GM19025 (cell line): ENCODE results near the gene GRIA1.

Experiments used
- ATAC-seq: cut with Tn5 transposase; IDR thresholded peaks from one replicate; pipeline ENCODE4 v1.9.1; 2021; ENCODE audit warnings: mild to moderate bottlenecking, low read depth, moderate library complexity; ENCODE audit not compliant: unreplicated experiment

GRIA1 gene

DNA sequence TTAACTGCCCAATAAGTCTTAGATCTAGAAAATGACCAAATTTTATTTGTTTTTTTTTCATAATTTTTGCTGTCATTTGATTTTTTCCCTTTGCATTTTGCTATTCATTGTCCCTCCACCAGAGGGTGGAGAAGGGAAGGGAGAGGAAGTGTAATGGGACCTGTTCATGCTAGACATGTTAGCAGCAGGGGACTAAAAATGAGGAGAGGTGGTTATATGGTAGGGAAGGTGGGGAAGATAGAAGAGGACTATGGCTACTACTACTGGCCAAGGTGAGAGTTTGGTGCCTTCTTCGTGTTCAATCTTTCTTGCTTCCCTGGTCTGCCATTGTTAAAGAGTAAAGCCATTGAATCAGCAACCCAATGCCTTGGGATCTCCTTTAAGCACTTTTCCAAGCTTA lies 6.4 kb downstream of the GRIA1 start:
- no peak for ATAC-seq

GRCh38 chr5:153498516-153498915 lies 8.0 kb downstream of the GRIA1 start:
- no peak for ATAC-seq

GRCh38 chr5:153500178-153500577 lies 9.7 kb downstream of the GRIA1 start:
- ATAC-seq = no peak

DNA sequence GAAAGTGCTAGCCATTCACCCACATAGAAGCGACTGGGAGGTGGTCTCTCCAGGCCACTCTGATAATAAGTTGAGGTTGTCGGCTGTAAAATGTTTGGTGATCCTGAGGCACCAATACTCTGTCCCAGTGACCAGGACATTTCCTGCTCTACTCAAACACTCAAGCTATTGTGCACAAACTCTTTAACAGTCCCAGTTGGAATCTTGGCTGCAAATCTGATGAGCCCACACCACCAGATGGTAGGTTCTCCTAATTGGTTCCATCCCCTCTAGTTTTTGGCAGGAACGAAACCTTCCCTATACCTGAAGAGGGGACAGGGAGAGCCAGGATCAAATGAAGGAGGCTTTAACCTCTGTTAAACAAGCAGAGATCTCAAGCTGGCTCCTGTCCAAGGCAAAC lies 14.3 kb downstream of the GRIA1 start:
- no peak for ATAC-seq

GRCh38 chr5:153508700-153509099 lies 18.2 kb downstream of the GRIA1 start:
- ATAC-seq = no peak

GRCh38 chr5:153511622-153512021 lies 21.2 kb downstream of the GRIA1 start:
- no peak for ATAC-seq

- ATAC-seq = no peak
Measured at GRCh38 chr5:153513156-153513555, 22.7 kb downstream of the GRIA1 start.

- no peak for ATAC-seq
Measured at GRCh38 chr5:153515301-153515700, 24.8 kb downstream of the GRIA1 start.

- ATAC-seq = no peak
Measured at GRCh38 chr5:153516504-153517240, 26.2 kb downstream of the GRIA1 start.

DNA sequence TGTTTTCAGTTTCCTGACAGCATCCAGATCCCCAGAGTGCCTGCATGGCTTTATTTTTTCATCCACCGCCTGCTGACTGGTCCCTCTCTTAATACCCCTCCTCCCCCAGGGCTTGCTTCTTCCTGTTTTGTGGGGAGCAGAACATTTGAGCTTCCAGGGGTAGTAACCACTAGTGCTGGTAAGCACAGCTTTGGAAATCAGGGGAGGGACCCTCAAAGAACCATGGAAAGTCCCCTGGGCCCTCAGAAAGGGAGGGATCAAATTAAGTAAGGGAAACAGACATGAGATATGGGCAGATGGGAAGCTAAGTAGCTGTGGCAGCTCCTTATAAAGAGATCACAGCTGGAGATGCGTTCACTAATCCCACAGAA lies 26.8 kb downstream of the GRIA1 start:
- ATAC-seq = no peak

GRCh38 chr5:153520137-153520536 lies 29.7 kb downstream of the GRIA1 start:
- ATAC-seq = no peak

DNA sequence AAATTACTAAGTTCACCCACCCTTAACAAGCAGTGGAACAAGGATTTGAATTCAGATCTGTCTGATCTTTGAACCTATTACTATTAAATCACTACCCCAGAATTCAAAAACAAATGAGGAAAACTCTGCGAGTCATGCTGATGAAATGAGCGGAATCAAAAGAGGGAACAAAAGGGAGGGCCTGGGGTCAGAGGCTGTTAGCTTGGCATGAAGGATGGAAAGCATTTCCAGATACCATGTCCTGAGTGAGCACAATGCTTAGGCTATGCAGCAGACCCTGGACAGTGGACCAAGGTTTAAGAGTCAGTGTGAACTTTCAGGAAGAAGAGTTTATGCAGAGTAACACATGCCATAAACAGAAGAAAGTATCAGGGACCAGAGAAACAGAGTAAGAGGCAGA lies 30.5 kb downstream of the GRIA1 start:
- no peak for ATAC-seq

DNA sequence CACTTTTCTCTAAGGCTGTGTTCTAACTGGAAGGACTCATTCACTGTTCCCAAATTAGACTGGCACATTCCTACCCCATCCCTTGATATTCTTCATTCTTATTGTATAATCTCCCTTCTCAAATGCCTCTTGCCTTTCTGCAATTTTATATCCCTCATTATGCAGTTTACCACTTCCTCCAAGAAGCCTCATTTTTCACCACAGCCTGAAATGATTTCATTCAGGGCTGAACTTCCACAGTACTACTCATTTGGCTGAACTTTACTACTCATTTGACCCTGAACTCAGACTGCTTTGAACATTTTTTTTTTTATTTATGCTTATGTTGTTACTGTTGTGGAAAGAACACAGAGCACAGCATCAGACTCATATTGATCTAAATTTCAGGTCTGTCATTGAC lies 32.7 kb downstream of the GRIA1 start:
- no peak for ATAC-seq

- ATAC-seq = no peak
Measured at GRCh38 chr5:153523831-153524230, 33.4 kb downstream of the GRIA1 start.

DNA sequence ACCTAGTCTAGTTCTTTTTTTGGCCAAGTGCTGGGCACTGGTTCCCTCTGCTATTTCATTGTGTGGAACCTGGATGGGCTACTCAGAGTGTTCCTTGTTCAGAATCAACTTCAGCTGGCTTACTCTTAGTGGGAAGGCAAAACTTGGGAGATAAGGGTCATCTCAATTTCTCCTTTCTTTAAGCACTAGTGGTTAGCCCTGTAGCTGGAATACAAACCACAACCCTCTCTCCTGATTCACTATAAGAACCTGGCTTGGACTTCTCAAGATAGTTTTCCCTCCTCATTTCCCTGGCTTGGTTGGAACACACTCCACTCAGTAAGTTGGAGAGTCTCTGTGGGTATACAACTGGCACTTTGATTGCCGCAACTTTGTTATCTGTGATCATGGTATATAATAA lies 35.1 kb downstream of the GRIA1 start:
- ATAC-seq = no peak

GRCh38 chr5:153530357-153531143 lies 40.1 kb downstream of the GRIA1 start:
- ATAC-seq = no peak

- ATAC-seq = no peak
Measured at GRCh38 chr5:153533546-153533945, 43.1 kb downstream of the GRIA1 start.

DNA sequence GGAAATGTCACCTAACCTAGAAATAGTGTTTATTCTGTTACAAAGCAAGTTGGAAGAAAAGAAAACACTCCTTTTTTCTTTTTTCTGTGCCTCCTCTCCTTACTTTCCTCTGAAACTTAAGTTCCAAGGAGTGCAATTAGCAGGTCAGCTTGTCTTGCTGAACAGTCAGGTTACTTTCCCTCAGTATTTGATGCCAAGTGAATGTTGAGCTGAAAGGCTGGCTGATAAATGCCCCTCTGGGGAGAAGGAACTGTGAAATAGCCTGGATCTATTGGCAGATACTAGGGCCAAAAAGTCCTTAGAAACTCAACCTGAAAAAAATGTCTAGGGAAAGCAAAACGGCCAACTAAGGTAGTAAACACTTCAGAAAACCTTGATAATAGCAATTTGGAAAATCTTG lies 43.6 kb downstream of the GRIA1 start:
- no peak for ATAC-seq

DNA sequence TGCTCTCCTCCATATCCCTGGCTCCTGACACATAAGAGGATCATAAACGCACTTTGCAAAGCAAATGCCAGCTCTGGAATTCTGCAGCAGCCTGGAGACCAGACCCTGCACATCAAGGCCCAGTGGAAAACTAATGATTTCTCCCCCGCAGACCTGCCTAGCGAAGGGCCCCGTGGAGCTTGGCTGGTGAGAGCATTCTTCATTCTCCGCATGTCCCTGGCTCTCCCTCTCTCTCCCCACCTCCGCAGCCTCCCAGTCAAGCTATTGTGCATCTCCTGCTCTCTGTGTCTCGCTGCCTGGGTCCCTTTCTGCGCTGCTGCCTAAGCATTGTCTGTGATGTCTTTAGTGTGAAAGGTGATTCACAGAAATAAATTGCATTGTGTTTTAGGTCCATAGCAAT lies 46.7 kb downstream of the GRIA1 start:
- no peak for ATAC-seq

- ATAC-seq = no peak
Measured at GRCh38 chr5:153539983-153540382, 49.5 kb downstream of the GRIA1 start.

DNA sequence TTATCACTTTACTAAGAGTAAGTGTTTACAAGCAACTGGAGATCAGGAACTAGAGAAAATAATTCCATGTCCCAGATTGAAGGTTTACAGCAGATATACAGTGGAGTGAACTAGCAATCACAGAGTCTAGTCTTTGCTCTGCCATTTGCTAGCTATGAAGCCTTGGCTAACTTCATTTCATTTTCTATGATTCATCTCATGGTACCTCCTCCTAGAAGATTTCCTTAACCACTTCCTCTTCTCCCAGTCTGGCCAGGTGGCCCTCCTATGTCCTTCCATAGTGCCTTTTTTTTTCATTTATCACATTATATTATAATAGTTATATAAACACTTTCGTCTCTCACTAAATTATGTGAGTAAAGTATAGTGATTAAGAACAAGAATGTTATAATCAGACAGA lies 52.1 kb downstream of the GRIA1 start:
- no peak for ATAC-seq

DNA sequence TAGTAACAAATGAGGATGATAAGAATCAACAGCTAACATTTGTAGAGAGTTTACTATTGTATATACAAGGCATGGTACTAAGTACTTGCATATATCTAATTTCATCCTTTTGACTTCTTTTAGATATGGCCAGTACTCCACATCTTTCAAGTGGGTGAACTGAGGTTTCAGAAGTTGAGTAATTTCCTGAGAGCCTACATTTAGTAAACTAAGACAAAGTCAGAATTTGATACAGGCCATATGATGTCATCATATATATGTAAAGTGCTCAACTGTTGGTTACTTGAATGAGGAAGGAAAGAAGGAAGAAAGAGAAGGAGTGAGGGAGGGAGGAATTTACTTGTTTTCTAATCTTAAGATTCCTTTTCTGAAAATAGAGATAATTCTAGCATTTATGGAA lies 52.8 kb downstream of the GRIA1 start:
- no peak for ATAC-seq
